HepG2 (cell line): ENCODE results near the gene SLC41A1. TPM values are rescaled to one million over a fixed set of nuclear protein-coding genes. Genes with fewer than 3 reads are reported as not detected.

Source experiments
- ATF1 ChIP-seq: IDR thresholded peaks from 2 replicates; pipeline ENCODE4 v1.6.1; 2016; ENCODE audit warnings: mild to moderate bottlenecking, control low read depth
- DR1 ChIP-seq: sonication (generic); formaldehyde crosslinking; IDR thresholded peaks from 2 replicates; pipeline ENCODE4 v1.8.0; 2021; ENCODE audit warnings: mild to moderate bottlenecking, missing genetic modification reagents, inconsistent platforms
- ERF ChIP-seq: IDR thresholded peaks from 2 replicates; pipeline ENCODE4 v1.6.1; 2018; ENCODE audit warnings: missing biosample characterization, missing genetic modification reagents
- MAFK ChIP-seq, 2 experiments: IDR thresholded peaks in 1 of 2; conservative IDR thresholded peaks in 1 of 2; 2 replicates each; pipeline ENCODE4 v1.6.1; 2011; ENCODE audit warnings: improper control_type of control experiment in 2 of 2, low read length in 2 of 2
- RCOR2 ChIP-seq: IDR thresholded peaks from 2 replicates; pipeline ENCODE4 v1.6.1; 2016; ENCODE audit warnings: missing biosample characterization, missing genetic modification reagents
- SMC3 ChIP-seq: IDR thresholded peaks from 2 replicates; pipeline ENCODE4 v1.6.1; 2011; ENCODE audit warnings: low read length, improper control_type of control experiment
- SSRP1 ChIP-seq: IDR thresholded peaks from 2 replicates; pipeline ENCODE4 v1.6.1; 2016; ENCODE audit warnings: control low read depth
- ZNF333 ChIP-seq: sonication (generic); formaldehyde crosslinking; IDR thresholded peaks from 2 replicates; pipeline ENCODE4 v1.4.0; 2020; ENCODE audit warnings: mild to moderate bottlenecking, missing genetic modification reagents, borderline replicate concordance
- ZNF589 ChIP-seq: sonication (generic); formaldehyde crosslinking; conservative IDR thresholded peaks from 2 replicates; pipeline ENCODE4 v1.8.0; 2022; ENCODE audit warnings: mild to moderate bottlenecking, moderate library complexity, missing genetic modification reagents
- polyA plus RNA-seq, 8 experiments: library from polyadenylated mRNA; depleted of rRNA in 3 of 8; stranded (reverse) in 7 of 8; unstranded in 1 of 8; fragments of >200 nt; fragmentation: Illumina TruSeq in 4 of 8; extraction: Trizol in 4 of 8; gene quantifications; 2 replicates each; pipeline versions ENCODE4 v1.2.1 to v1.2.3, GENCODE V29; 2011 to 2016; ENCODE audit warnings: low read depth in 4 of 8, missing spikeins in 1 of 8, mixed read lengths in 1 of 8; ENCODE audit not compliant: insufficient read depth in 1 of 8
- total RNA-seq, 5 experiments: library from RNA; depleted of rRNA; stranded (reverse); fragments of >200 nt; fragmentation: Illumina TruSeq; extraction: Trizol; gene quantifications; 2 replicates each; pipeline ENCODE4 v1.2.3, GENCODE V29; 2016; ENCODE audit warnings: low read depth in 1 of 5
- TF ChIP-seq, protein P1 (sequence below): sonication (generic); formaldehyde crosslinking; IDR thresholded peaks from 2 replicates; pipeline ENCODE4 v1.5.0; 2020; ENCODE audit warnings: missing genetic modification reagents, mild to moderate bottlenecking, borderline replicate concordance
- TF ChIP-seq, protein P2 (sequence below): sonication (generic); formaldehyde crosslinking; IDR thresholded peaks from 2 replicates; pipeline ENCODE4 v1.5.0; 2020; ENCODE audit warnings: mild to moderate bottlenecking, missing genetic modification reagents, borderline replicate concordance
- TF ChIP-seq, protein P3 (sequence below): sonication (generic); formaldehyde crosslinking; IDR thresholded peaks from 2 replicates; pipeline ENCODE4 v1.4.0; 2020; ENCODE audit warnings: mild to moderate bottlenecking, missing genetic modification reagents
- TF ChIP-seq, protein P4 (sequence below): sonication (generic); formaldehyde crosslinking; IDR thresholded peaks from 2 replicates; pipeline ENCODE4 v1.4.0; 2020; ENCODE audit warnings: missing genetic modification reagents, borderline replicate concordance
- TF ChIP-seq, protein P5 (sequence below): IDR thresholded peaks from 2 replicates; pipeline ENCODE4 v1.6.1; 2012; ENCODE audit warnings: inconsistent platforms
- TF ChIP-seq, protein P6 (sequence below): sonication (generic); formaldehyde crosslinking; IDR thresholded peaks from 2 replicates; pipeline ENCODE4 v1.5.1; 2020; ENCODE audit warnings: mild to moderate bottlenecking, missing genetic modification reagents, moderate library complexity

SLC41A1 gene
- total and polyA plus RNA-seq, 2 of the 13 experiments (the other 11 are each of a cell fraction or from before 2014, with no cell fraction given): 2.2 to 4.6 TPM

DNA sequence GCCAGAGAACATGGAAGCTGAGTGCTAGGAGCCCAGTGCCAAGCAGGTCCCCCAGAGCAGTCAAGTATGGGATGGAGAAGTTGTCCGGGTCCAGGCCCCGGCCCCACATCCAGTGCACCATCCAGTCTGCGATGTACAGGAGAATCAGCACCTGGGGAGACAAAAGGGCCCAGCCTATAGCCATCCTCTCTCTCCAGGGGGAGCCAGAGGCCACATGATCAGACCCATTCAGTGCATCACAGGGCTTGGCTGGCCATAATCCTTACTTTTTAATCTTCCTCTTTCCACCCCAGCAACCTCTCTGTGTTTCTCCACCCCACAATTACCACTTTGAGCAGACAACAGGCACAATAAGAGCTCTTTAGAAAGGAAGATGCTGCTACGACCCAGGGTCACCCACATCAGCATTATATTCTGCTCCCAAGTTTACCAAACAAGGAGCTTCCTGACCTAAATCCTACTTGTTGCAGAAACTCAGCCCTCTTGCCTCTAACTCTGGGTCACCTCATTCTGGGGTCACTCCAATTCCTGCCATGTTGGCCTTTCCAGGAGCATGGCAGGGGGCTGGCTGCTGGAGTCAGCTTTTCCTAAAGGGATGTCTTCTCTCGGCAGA, 21.3 kb downstream of the SLC41A1 start (continued):
- TF ChIP-seq, protein P1, sequence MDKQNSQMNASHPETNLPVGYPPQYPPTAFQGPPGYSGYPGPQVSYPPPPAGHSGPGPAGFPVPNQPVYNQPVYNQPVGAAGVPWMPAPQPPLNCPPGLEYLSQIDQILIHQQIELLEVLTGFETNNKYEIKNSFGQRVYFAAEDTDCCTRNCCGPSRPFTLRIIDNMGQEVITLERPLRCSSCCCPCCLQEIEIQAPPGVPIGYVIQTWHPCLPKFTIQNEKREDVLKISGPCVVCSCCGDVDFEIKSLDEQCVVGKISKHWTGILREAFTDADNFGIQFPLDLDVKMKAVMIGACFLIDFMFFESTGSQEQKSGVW (CRISPR knock-in tag): no peak
- TF ChIP-seq ERF (CRISPR knock-in tag) (peak; percentile 40; the same call in 1 of the 2 replicates), RCOR2 (no peak), MAFK (conservative IDR thresholded peaks at IDR 0.05 in 1 of 2, IDR thresholded peaks at IDR 0.05 in 1 of 2; ENCODE audit: low read length in 2 of 2) (no peak), DR1 (no peak), ATF1 (CRISPR knock-in tag) (no peak), ZNF589 (CRISPR knock-in tag) (no peak), SMC3 (peak; percentile 86), ZNF333 (CRISPR knock-in tag) (no peak), SSRP1 (CRISPR knock-in tag) (no peak)
- TF ChIP-seq, protein P2, sequence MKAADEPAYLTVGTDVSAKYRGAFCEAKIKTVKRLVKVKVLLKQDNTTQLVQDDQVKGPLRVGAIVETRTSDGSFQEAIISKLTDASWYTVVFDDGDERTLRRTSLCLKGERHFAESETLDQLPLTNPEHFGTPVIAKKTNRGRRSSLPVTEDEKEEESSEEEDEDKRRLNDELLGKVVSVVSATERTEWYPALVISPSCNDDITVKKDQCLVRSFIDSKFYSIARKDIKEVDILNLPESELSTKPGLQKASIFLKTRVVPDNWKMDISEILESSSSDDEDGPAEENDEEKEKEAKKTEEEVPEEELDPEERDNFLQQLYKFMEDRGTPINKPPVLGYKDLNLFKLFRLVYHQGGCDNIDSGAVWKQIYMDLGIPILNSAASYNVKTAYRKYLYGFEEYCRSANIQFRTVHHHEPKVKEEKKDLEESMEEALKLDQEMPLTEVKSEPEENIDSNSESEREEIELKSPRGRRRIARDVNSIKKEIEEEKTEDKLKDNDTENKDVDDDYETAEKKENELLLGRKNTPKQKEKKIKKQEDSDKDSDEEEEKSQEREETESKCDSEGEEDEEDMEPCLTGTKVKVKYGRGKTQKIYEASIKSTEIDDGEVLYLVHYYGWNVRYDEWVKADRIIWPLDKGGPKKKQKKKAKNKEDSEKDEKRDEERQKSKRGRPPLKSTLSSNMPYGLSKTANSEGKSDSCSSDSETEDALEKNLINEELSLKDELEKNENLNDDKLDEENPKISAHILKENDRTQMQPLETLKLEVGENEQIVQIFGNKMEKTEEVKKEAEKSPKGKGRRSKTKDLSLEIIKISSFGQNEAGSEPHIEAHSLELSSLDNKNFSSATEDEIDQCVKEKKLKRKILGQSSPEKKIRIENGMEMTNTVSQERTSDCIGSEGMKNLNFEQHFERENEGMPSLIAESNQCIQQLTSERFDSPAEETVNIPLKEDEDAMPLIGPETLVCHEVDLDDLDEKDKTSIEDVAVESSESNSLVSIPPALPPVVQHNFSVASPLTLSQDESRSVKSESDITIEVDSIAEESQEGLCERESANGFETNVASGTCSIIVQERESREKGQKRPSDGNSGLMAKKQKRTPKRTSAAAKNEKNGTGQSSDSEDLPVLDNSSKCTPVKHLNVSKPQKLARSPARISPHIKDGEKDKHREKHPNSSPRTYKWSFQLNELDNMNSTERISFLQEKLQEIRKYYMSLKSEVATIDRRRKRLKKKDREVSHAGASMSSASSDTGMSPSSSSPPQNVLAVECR (CRISPR knock-in tag): no peak
- TF ChIP-seq, protein P3, sequence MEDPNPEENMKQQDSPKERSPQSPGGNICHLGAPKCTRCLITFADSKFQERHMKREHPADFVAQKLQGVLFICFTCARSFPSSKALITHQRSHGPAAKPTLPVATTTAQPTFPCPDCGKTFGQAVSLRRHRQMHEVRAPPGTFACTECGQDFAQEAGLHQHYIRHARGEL (CRISPR knock-in tag): no peak
- TF ChIP-seq, protein P4, sequence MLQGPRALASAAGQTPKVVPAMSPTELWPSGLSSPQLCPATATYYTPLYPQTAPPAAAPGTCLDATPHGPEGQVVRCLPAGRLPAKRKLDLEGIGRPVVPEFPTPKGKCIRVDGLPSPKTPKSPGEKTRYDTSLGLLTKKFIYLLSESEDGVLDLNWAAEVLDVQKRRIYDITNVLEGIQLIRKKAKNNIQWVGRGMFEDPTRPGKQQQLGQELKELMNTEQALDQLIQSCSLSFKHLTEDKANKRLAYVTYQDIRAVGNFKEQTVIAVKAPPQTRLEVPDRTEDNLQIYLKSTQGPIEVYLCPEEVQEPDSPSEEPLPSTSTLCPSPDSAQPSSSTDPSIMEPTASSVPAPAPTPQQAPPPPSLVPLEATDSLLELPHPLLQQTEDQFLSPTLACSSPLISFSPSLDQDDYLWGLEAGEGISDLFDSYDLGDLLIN (CRISPR knock-in tag): no peak
- TF ChIP-seq, protein P5, sequence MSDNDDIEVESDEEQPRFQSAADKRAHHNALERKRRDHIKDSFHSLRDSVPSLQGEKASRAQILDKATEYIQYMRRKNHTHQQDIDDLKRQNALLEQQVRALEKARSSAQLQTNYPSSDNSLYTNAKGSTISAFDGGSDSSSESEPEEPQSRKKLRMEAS: no peak
- TF ChIP-seq, protein P6, sequence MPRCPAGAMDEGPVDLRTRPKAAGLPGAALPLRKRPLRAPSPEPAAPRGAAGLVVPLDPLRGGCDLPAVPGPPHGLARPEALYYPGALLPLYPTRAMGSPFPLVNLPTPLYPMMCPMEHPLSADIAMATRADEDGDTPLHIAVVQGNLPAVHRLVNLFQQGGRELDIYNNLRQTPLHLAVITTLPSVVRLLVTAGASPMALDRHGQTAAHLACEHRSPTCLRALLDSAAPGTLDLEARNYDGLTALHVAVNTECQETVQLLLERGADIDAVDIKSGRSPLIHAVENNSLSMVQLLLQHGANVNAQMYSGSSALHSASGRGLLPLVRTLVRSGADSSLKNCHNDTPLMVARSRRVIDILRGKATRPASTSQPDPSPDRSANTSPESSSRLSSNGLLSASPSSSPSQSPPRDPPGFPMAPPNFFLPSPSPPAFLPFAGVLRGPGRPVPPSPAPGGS (CRISPR knock-in tag): no peak
